HCT116 (cell line): ENCODE measurements around the gene IPO11. TPM values are rescaled to one million over a fixed set of nuclear protein-coding genes. Genes with fewer than 3 reads are reported as not detected.

Experiments
- ATAC-seq: fragments of 200-7000 bp; cut with Tn5 transposase; 2 replicates; pipeline ENCODE4 v1.9.1; 2020; ENCODE audit warnings: mild to moderate bottlenecking, moderate library complexity
- BruUV-seq: library from RNA; stranded (reverse); fragments of 400-500 nt; replicated peaks from 2 replicates; lab custom pipeline; 2021; lab: Mats Ljungman, UMichigan
- CTCF ChIA-PET: fragments of 300-600 bp; sonication (Branson Sonifier 250); formaldehyde crosslinking; loops from one replicate; lab custom pipeline; 2021; ENCODE audit warnings: antibody characterized with exemption; lab: Charles Lee
- POLR2A ChIA-PET: fragments of 300-600, 350-600 bp; sonication (Branson Sonifier 250); formaldehyde crosslinking; loops from one replicate; lab custom pipeline; 2021; ENCODE audit warnings: antibody characterized with exemption; lab: Charles Lee
- RAD21 ChIA-PET, 2 experiments: fragments of 300-600 bp; sonication (Branson Sonifier 250); formaldehyde crosslinking; loops; one replicate each; lab custom pipeline; 2023; ENCODE audit warnings: low total read pairs in 2 of 2; ENCODE audit not compliant: uncharacterized antibody in 2 of 2, unreplicated experiment in 2 of 2, low non-redundant PET in 1 of 2; lab: Charles Lee
- DNase-seq: peaks from one replicate; pipeline ENCODE4 v3.0.0-alpha.2; 2010; ENCODE audit warnings: low read depth, low spot score
- H2AFZ ChIP-seq: fragments of 200-600 bp; shearing (Covaris generic), sonication (generic); 2 replicates; pipeline ENCODE4 v1.6.1; 2017; ENCODE audit warnings: low read depth, mixed run types, mixed read lengths, antibody characterized with exemption, low read length; ENCODE audit not compliant: poor library complexity, severe bottlenecking
- H3K27ac ChIP-seq: 2 replicates; pipeline ENCODE4 v1.5.1; 2012; ENCODE audit warnings: low read depth, low read length
- H3K27me3 ChIP-seq: fragments of 200-600 bp; sonication (generic); 2 replicates; pipeline ENCODE4 v1.6.1; 2016; ENCODE audit warnings: mixed run types, low read length, mixed read lengths; ENCODE audit not compliant: insufficient read depth
- H3K36me3 ChIP-seq, 2 experiments: fragments of 200-500 bp in 1 of 2; fragments of 200-600 bp in 1 of 2; sonication (Bioruptor generic) in 1 of 2; sonication (generic) in 1 of 2; 2 replicates each; pipeline versions ENCODE4 v1.5.1 to v1.6.1; 2014 to 2016; ENCODE audit warnings: low read length in 2 of 2, inconsistent platforms in 1 of 2, mixed read lengths in 1 of 2, mixed run types in 1 of 2; ENCODE audit not compliant: insufficient read depth in 2 of 2, control insufficient read depth in 1 of 2
- H3K4me1 ChIP-seq, 2 experiments: fragments of 200-600 bp in 1 of 2; sonication (generic) in 1 of 2; 2 replicates each; pipeline versions ENCODE4 v1.5.1 to v1.6.1; 2012 to 2017; ENCODE audit warnings: low read length in 2 of 2, inconsistent platforms in 1 of 2, mild to moderate bottlenecking in 1 of 2, mixed read lengths in 1 of 2, mixed run types in 1 of 2, moderate library complexity in 1 of 2; ENCODE audit not compliant: insufficient read depth in 2 of 2, control insufficient read depth in 1 of 2
- H3K4me2 ChIP-seq: fragments of 200-600 bp; sonication (generic); 2 replicates; pipeline ENCODE4 v1.6.1; 2017; ENCODE audit warnings: mixed run types, low read length, mixed read lengths
- H3K4me3 ChIP-seq, 2 experiments: fragments of 200-600 bp in 1 of 2; sonication (generic) in 1 of 2; replicated peaks in 1 of 2; 2 replicates each; pipeline ENCODE4 v1.5.1; 2011 to 2016; ENCODE audit warnings: low read length in 2 of 2, control low read depth in 1 of 2, low read depth in 1 of 2, mild to moderate bottlenecking in 1 of 2, mixed read lengths in 1 of 2, mixed run types in 1 of 2
- H3K79me2 ChIP-seq: fragments of 200-600 bp; sonication (generic); 2 replicates; pipeline ENCODE4 v1.6.1; 2017; ENCODE audit warnings: mild to moderate bottlenecking, mixed run types, low read length, moderate library complexity, mixed read lengths; ENCODE audit not compliant: insufficient read depth
- H3K9ac ChIP-seq: fragments of 200-600 bp; sonication (generic); 2 replicates; pipeline ENCODE4 v1.6.1; 2016; ENCODE audit warnings: low read length, mixed read lengths
- H3K9me2 ChIP-seq: fragments of 200-600 bp; sonication (generic), shearing (Covaris generic); 2 replicates; pipeline ENCODE4 v1.6.1; 2017; ENCODE audit warnings: mixed run types, mild to moderate bottlenecking, moderate library complexity; ENCODE audit not compliant: insufficient read depth
- H3K9me3 ChIP-seq, 2 experiments: fragments of 200-500 bp in 1 of 2; fragments of 200-600 bp in 1 of 2; sonication (Bioruptor generic) in 1 of 2; sonication (generic) in 1 of 2; 2 replicates each; pipeline ENCODE4 v1.6.1; 2014 to 2017; ENCODE audit warnings: low read length in 2 of 2, mixed read lengths in 2 of 2, inconsistent platforms in 1 of 2, low read depth in 1 of 2, mild to moderate bottlenecking in 1 of 2, mixed run types in 1 of 2, moderate library complexity in 1 of 2; ENCODE audit not compliant: control insufficient read depth in 1 of 2, insufficient read depth in 1 of 2
- H4K20me1 ChIP-seq: fragments of 200-600 bp; sonication (generic), shearing (Covaris generic); 2 replicates; pipeline ENCODE4 v1.6.1; 2017; ENCODE audit warnings: mixed run types, mild to moderate bottlenecking, moderate library complexity; ENCODE audit not compliant: insufficient read depth
- ATF3 ChIP-seq: IDR thresholded peaks from 2 replicates; pipeline ENCODE4 v1.6.1; 2012
- CBX3 ChIP-seq: IDR thresholded peaks from 2 replicates; pipeline ENCODE4 v1.6.1; 2012; ENCODE audit warnings: low read depth
- CTCF ChIP-seq, 3 experiments: fragments of 200-600 bp in 1 of 3; sonication (generic) in 1 of 3; IDR thresholded peaks in 2 of 3; conservative IDR thresholded peaks in 1 of 3; 2 replicates each; pipeline ENCODE4 v1.5.1; 2012 to 2017; ENCODE audit warnings: low read depth in 2 of 3, low read length in 2 of 3, antibody characterized with exemption in 1 of 3, borderline replicate concordance in 1 of 3, control low read depth in 1 of 3, mild to moderate bottlenecking in 1 of 3, mixed read lengths in 1 of 3, mixed run types in 1 of 3, moderate library complexity in 1 of 3; ENCODE audit not compliant: insufficient read depth in 1 of 3
- EGR1 ChIP-seq: IDR thresholded peaks from 2 replicates; pipeline ENCODE4 v1.6.1; 2012; ENCODE audit warnings: low read depth
- EZH2phosphoT487 ChIP-seq: fragments of 200-600 bp; IDR thresholded peaks from 2 replicates; pipeline ENCODE4 v1.6.1; 2018; ENCODE audit warnings: antibody characterized with exemption, borderline replicate concordance
- FOSL1 ChIP-seq: IDR thresholded peaks from 2 replicates; pipeline ENCODE4 v1.6.1; 2012; ENCODE audit warnings: low read depth
- POLR2A ChIP-seq: IDR thresholded peaks from 2 replicates; pipeline ENCODE4 v1.7.0; 2011; ENCODE audit warnings: borderline replicate concordance; ENCODE audit not compliant: insufficient read depth, insufficient read length; ENCODE audit errors: extremely low read depth
- RAD21 ChIP-seq: IDR thresholded peaks from 2 replicates; pipeline ENCODE4 v1.6.1; 2012; ENCODE audit warnings: low read depth, mild to moderate bottlenecking
- SIN3A ChIP-seq: IDR thresholded peaks from 2 replicates; pipeline ENCODE4 v1.6.1; 2012; ENCODE audit warnings: low read depth
- TCF7L2 ChIP-seq: IDR thresholded peaks from 2 replicates; pipeline ENCODE4 v1.7.0; 2011; ENCODE audit warnings: borderline replicate concordance, inconsistent platforms; ENCODE audit not compliant: insufficient read depth, insufficient read length; ENCODE audit errors: extremely low read depth
- YY1 ChIP-seq: IDR thresholded peaks from 2 replicates; pipeline ENCODE4 v1.6.1; 2011; ENCODE audit warnings: low read length, low read depth, moderate library complexity, mild to moderate bottlenecking; ENCODE audit not compliant: insufficient replicate concordance; ENCODE audit errors: extremely low read depth
- ZBTB33 ChIP-seq: IDR thresholded peaks from 2 replicates; pipeline ENCODE4 v1.6.1; 2011; ENCODE audit warnings: mild to moderate bottlenecking, low read length, moderate library complexity; ENCODE audit not compliant: insufficient replicate concordance; ENCODE audit errors: extremely low read depth
- ZFX ChIP-seq: fragments of 450-650 bp; IDR thresholded peaks from 2 replicates; pipeline ENCODE4 v1.6.1; 2017
- ZNF274 ChIP-seq: fragments of 200-500 bp; sonication (Bioruptor generic); IDR thresholded peaks from 2 replicates; pipeline ENCODE4 v1.6.1; 2014; ENCODE audit warnings: mild to moderate bottlenecking, low read depth, low read length, inconsistent platforms
- intact Hi-C: fragments of 100-400 bp; cut with micrococcal nuclease; formaldehyde crosslinking; loops from 2 replicates; pipeline ENCODE4 v1.10.0; 2022
- total RNA-seq: library from RNA; stranded (reverse); gene quantifications from one replicate; pipeline ENCODE4 v1.2.1, GENCODE V29; 2021; ENCODE audit not compliant: unreplicated experiment

Gene IPO11
- total RNA-seq, 1 experiment from 2014 or later, result 55.1 TPM

- TF ChIP-seq RAD21 (no peak), EGR1 (no peak), ZBTB33 (no peak), EZH2phosphoT487 (no peak), ZNF274 (no peak), FOSL1 (no peak)
- no peaks in the 10 kb centered on the region for H3K79me2 ChIP-seq
- peaks cover 3 to 10% of the 10 kb centered on the region in 2 experiments; a peak in 3 of 4 replicates for H3K36me3 ChIP-seq
- no peaks in the 10 kb centered on the region for H3K9me2 ChIP-seq
- H3K9ac ChIP-seq, result no peak overlapping the region
- no TSS peak for BruUV-seq
- ATAC-seq (no peak), DNase-seq (no peak)
- no peak overlapping the region for H3K4me3 ChIP-seq
- H3K9me3 ChIP-seq, result no peaks in the 10 kb centered on the region
- no peak overlapping the region for H2AFZ ChIP-seq
- ChIA-PET POLR2A (no interaction called here), CTCF (no interaction called here), RAD21 (no interaction called here)
- H3K4me1 ChIP-seq, result peaks cover 6 to 23% of the 10 kb centered on the region in 2 experiments
- intact Hi-C loops, result no loop called here
- H3K27me3 ChIP-seq, result no peaks in the 10 kb centered on the region
- H3K27ac ChIP-seq, result no peak overlapping the region
- no peaks in the 10 kb centered on the region for H4K20me1 ChIP-seq
- H3K4me2 ChIP-seq, result no peak overlapping the region
Measured at GRCh38 chr5:62373382-62373781, 39.2 kb upstream of the IPO11 start.

- H3K9ac ChIP-seq, result no peak overlapping the region
- no peaks in the 10 kb centered on the region for H3K9me2 ChIP-seq
- no peak overlapping the region for H3K27ac ChIP-seq
- no peak overlapping the region for H3K4me3 ChIP-seq
- ATAC-seq (no peak), DNase-seq (no peak)
- no peak overlapping the region for H2AFZ ChIP-seq
- no peak for TF ChIP-seq CBX3
- TF ChIP-seq YY1, result no peak
- no peak for TF ChIP-seq RAD21
- no peak for TF ChIP-seq ATF3
- TF ChIP-seq POLR2A, result no peak
- no peak for TF ChIP-seq TCF7L2
- no peak for TF ChIP-seq CTCF (IDR thresholded peaks at IDR 0.05 in 2 of 3, conservative IDR thresholded peaks at IDR 0.05 in 1 of 3; ENCODE audit: borderline replicate concordance in 1 of 3, insufficient read depth in 1 of 3, low read depth in 2 of 3, low read length in 2 of 3)
- TF ChIP-seq ZFX, result no peak
- no peak for TF ChIP-seq SIN3A
- RAD21 ChIA-PET, result no interaction called here
- H3K79me2 ChIP-seq, result no peaks in the 10 kb centered on the region
- intact Hi-C loops, result no loop called here
- POLR2A ChIA-PET, result interaction anchor here (0.6 kb wide), 1 partner anchor 156 kb away, joined by 3 read pairs; no protein-coding TSS in a partner anchor
- H3K4me1 ChIP-seq, result peaks cover 6 to 23% of the 10 kb centered on the region in 2 experiments
- H3K9me3 ChIP-seq, result no peaks in the 10 kb centered on the region
- CTCF ChIA-PET, result no interaction called here
- H3K27me3 ChIP-seq, result no peaks in the 10 kb centered on the region
- H4K20me1 ChIP-seq, result no peaks in the 10 kb centered on the region
- H3K4me2 ChIP-seq, result no peak overlapping the region
- BruUV-seq, result no TSS peak
- H3K36me3 ChIP-seq, result peaks cover 3 to 10% of the 10 kb centered on the region in 2 experiments; a peak in 3 of 4 replicates
Measured at GRCh38 chr5:62374090-62374489, 38.5 kb upstream of the IPO11 start.
